Neural cell (in vitro differentiated cells): ENCODE data around the gene BTN1A1.

Experiments
- EZH2 ChIP-seq: fragments of 200-600, 300-800 bp; shearing (Covaris generic), sonication (generic); IDR thresholded peaks from 2 replicates; pipeline ENCODE4 v1.6.1; 2014; ENCODE audit warnings: antibody characterized with exemption, low read length, borderline replicate concordance, mild to moderate bottlenecking; ENCODE audit not compliant: insufficient read depth, poor library complexity, severe bottlenecking
- MXI1 ChIP-seq: fragments of 450-650 bp; conservative IDR thresholded peaks from 2 replicates; pipeline ENCODE4 v1.6.1; 2014; ENCODE audit warnings: antibody characterized with exemption, mild to moderate bottlenecking; ENCODE audit not compliant: poor library complexity, severe bottlenecking
- RAD21 ChIP-seq: fragments of 450-650 bp; conservative IDR thresholded peaks from 2 replicates; pipeline ENCODE4 v1.6.1; 2014; ENCODE audit warnings: antibody characterized with exemption, mild to moderate bottlenecking, moderate library complexity
- TF ChIP-seq, protein P1 (sequence below): fragments of 450-650 bp; IDR thresholded peaks from 2 replicates; pipeline ENCODE4 v1.5.1; 2014; ENCODE audit warnings: antibody characterized with exemption, mild to moderate bottlenecking, moderate library complexity; ENCODE audit not compliant: poor library complexity, severe bottlenecking
- TF ChIP-seq, protein P2 (sequence below): IDR thresholded peaks from 2 replicates; pipeline ENCODE4 v1.6.1; 2012; ENCODE audit warnings: borderline replicate concordance

DNA sequence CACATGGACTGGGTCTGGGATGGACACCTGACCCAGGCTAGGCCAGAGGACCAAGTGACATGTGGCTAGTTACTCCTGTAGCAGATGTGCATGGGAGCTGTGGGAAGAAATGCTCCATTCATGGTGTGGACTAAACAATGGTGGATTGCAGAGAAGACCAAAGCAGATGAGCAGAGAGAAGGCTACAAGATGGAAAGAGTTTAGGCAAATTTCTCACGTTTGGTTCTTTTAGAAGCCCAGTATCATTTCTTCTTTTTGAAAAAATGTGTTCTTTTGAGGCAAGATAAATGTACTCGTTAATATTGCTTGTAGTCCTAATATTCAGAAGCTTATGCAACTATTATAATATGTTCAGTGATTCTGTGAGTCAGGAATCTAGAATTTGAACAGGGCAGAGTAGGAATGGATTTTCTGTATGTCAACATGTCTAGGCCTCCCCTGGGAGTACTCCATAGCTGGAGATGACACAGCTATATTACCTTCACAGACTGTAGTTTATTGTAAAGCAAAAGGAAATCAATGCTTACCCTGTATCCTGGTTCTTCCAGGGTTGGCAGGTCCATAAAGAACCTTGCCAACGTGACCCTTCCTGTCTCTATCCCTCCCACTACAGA is 44.6 kb upstream of the BTN1A1 start:
- TF ChIP-seq, protein P1, sequence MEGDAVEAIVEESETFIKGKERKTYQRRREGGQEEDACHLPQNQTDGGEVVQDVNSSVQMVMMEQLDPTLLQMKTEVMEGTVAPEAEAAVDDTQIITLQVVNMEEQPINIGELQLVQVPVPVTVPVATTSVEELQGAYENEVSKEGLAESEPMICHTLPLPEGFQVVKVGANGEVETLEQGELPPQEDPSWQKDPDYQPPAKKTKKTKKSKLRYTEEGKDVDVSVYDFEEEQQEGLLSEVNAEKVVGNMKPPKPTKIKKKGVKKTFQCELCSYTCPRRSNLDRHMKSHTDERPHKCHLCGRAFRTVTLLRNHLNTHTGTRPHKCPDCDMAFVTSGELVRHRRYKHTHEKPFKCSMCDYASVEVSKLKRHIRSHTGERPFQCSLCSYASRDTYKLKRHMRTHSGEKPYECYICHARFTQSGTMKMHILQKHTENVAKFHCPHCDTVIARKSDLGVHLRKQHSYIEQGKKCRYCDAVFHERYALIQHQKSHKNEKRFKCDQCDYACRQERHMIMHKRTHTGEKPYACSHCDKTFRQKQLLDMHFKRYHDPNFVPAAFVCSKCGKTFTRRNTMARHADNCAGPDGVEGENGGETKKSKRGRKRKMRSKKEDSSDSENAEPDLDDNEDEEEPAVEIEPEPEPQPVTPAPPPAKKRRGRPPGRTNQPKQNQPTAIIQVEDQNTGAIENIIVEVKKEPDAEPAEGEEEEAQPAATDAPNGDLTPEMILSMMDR, result no peak
- TF ChIP-seq, protein P2, sequence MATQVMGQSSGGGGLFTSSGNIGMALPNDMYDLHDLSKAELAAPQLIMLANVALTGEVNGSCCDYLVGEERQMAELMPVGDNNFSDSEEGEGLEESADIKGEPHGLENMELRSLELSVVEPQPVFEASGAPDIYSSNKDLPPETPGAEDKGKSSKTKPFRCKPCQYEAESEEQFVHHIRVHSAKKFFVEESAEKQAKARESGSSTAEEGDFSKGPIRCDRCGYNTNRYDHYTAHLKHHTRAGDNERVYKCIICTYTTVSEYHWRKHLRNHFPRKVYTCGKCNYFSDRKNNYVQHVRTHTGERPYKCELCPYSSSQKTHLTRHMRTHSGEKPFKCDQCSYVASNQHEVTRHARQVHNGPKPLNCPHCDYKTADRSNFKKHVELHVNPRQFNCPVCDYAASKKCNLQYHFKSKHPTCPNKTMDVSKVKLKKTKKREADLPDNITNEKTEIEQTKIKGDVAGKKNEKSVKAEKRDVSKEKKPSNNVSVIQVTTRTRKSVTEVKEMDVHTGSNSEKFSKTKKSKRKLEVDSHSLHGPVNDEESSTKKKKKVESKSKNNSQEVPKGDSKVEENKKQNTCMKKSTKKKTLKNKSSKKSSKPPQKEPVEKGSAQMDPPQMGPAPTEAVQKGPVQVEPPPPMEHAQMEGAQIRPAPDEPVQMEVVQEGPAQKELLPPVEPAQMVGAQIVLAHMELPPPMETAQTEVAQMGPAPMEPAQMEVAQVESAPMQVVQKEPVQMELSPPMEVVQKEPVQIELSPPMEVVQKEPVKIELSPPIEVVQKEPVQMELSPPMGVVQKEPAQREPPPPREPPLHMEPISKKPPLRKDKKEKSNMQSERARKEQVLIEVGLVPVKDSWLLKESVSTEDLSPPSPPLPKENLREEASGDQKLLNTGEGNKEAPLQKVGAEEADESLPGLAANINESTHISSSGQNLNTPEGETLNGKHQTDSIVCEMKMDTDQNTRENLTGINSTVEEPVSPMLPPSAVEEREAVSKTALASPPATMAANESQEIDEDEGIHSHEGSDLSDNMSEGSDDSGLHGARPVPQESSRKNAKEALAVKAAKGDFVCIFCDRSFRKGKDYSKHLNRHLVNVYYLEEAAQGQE, result no peak
- TF ChIP-seq EZH2 (no peak), RAD21 (no peak), MXI1 (no peak)
